ENCODE results near the gene PDLIM7.

PDLIM7 gene

GRCh38 chr5:177454397-177455035, 42.9 kb downstream of the PDLIM7 start:
- H3K9me3 Mint-ChIP-seq, result no peaks in the 10 kb centered on the region
- H3K27me3 Mint-ChIP-seq (ENCODE audit: low read depth), result peaks cover 5% of the 10 kb centered on the region
- H3K36me3 Mint-ChIP-seq (ENCODE audit: low read depth), result peaks cover 14% of the 10 kb centered on the region
- H3K27ac Mint-ChIP-seq, result peak overlapping the region in 1 of 3 experiments; percentile 58
- peak; percentile 85 to 94 (median 93) for TF ChIP-seq CTCF (IDR thresholded peaks at IDR 0.05; ENCODE audit: unreplicated experiment in 3 of 3)
- peak overlapping the region; percentile 73 to 92 (median 90) for H3K4me3 Mint-ChIP-seq
- H3K4me1 Mint-ChIP-seq, result peaks cover 24% of the 10 kb centered on the region

DNA sequence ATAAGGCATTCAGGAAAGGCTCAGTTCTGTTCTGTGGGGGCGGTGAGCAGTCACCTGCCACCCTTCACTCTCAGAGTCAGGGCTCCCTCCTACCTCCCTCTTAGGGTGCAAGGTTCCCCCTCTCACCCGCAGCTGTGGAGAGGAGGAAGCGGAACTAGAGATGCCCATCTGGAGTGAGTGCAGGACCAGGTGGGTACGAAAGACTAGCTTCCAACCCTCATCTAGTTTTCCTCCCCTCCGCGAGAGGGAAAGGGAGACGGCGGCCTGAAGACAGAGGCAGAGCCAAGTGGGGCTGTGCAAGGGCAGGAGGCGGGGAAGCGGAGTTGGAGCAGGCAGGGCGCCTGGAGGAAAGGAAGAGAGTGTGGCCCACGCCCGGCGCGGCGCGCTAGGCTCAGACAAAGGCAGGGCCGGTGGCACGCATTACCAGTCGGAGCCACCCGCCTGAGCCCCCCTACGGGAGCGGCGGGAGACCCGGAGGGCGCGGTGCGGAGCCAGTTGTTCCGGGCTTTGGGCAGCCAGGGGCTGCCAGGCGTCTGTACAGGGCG, 43.5 kb downstream of the PDLIM7 start:
- peaks cover 24% of the 10 kb centered on the region for H3K4me1 Mint-ChIP-seq
- peaks cover 12% of the 10 kb centered on the region for H3K36me3 Mint-ChIP-seq (ENCODE audit: low read depth)
- peak overlapping the region; percentile 84 to 92 (median 90) for H3K4me3 Mint-ChIP-seq
- no peaks in the 10 kb centered on the region for H3K9me3 Mint-ChIP-seq
- H3K27ac Mint-ChIP-seq, result peak overlapping the region; percentile 58 to 77 (median 75)
- H3K27me3 Mint-ChIP-seq (ENCODE audit: low read depth), result peaks cover 5% of the 10 kb centered on the region
- no peak for TF ChIP-seq CTCF (IDR thresholded peaks at IDR 0.05; ENCODE audit: unreplicated experiment in 3 of 3)

DNA sequence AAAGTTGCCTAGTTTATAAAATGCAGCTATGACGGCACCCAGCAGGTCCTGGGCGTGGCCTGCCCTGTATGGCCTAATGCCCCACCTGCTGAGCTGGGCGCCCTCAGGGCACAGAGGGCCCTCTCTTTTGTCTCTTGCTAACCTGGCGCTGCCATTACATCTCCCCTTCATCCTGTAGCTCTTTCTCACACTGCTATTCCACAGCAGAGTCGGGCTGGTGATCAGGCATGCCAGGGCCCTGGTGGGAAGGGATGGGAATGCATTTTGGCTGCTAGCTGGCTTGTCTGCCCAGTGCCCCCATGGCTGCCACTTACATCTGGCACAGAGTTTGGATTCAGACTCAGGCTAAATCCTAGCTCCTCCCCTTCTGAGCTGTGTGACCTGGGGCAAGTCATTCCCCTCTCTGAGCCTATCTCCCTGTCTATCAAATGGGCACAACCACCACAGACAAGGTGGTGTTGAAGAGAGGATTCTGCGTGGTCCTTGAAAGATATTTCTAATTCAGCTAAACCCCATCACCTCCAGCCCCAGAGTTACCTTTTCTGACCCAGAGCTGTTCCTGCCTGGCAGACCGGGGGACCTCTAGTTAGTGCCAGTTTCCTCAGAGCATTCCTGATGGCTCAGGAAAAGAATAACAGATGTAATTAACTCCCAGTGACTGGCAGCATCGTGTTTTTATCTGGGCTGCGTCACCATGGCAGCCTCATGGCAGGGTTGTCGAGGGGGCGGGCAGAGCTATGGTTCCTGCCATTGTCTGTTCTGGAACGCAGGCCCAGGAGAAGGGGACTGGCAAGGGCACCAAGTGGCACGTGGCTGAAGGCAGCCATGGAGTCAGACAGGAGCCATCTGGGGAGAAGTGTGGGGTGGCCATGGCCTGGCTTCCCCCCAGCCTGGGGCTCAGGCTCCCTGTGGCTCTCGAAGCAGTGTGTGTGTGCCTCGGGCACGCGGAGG, 44.4 kb downstream of the PDLIM7 start:
- Mint-ChIP-seq H3K27ac (no peak overlapping the region), H3K4me3 (peak overlapping the region; percentile 84 to 92 (median 90)), H3K27me3 (ENCODE audit: low read depth) (peaks cover 11% of the 10 kb centered on the region), H3K36me3 (ENCODE audit: low read depth) (peaks cover 12% of the 10 kb centered on the region), H3K9me3 (no peaks in the 10 kb centered on the region), H3K4me1 (peaks cover 32% of the 10 kb centered on the region)
- TF ChIP-seq CTCF (IDR thresholded peaks at IDR 0.05; ENCODE audit: unreplicated experiment in 3 of 3), result no peak

GRCh38 chr5:177450667-177451424, 46.6 kb downstream of the PDLIM7 start:
- Mint-ChIP-seq H3K36me3 (ENCODE audit: low read depth) (no peaks in the 10 kb centered on the region), H3K9me3 (no peaks in the 10 kb centered on the region), H3K27me3 (ENCODE audit: low read depth) (peaks cover 14% of the 10 kb centered on the region), H3K4me3 (peak overlapping the region; percentile 21 to 61 (median 42)), H3K4me1 (peaks cover 19% of the 10 kb centered on the region), H3K27ac (peak overlapping the region in 2 of 3 experiments; percentile 16 to 65)
- no peak for TF ChIP-seq CTCF (IDR thresholded peaks at IDR 0.05; ENCODE audit: unreplicated experiment in 3 of 3)

GRCh38 chr5:177449140-177450061, 48.0 kb downstream of the PDLIM7 start:
- H3K4me3 Mint-ChIP-seq, result peak overlapping the region in 1 of 3 experiments; percentile 81
- H3K27me3 Mint-ChIP-seq (ENCODE audit: low read depth), result peaks cover 25% of the 10 kb centered on the region
- no peaks in the 10 kb centered on the region for H3K9me3 Mint-ChIP-seq
- no peak overlapping the region for H3K27ac Mint-ChIP-seq
- H3K4me1 Mint-ChIP-seq, result peaks cover 33% of the 10 kb centered on the region
- H3K36me3 Mint-ChIP-seq (ENCODE audit: low read depth), result no peaks in the 10 kb centered on the region
- no peak for TF ChIP-seq CTCF (IDR thresholded peaks at IDR 0.05; ENCODE audit: unreplicated experiment in 3 of 3)

Data from nephron (organoid).